Suprapubic skin (tissue), 4 donors: ENCODE data around the gene DOCK6. TPM values are rescaled to one million over a fixed set of nuclear protein-coding genes. Genes with fewer than 3 reads are reported as not detected.

ENCODE experiments used
- DNase-seq, 2 donors: peaks; one replicate each; pipeline ENCODE4 v3.0.0-alpha.2; 2019; ENCODE audit warnings: low spot score in 2 of 2
- H3K27ac ChIP-seq: fragments of 200-600 bp; sonication (generic); one replicate; pipeline ENCODE4 v1.5.1; 2019
- H3K27me3 ChIP-seq: fragments of 200-600 bp; sonication (generic); one replicate; pipeline ENCODE4 v1.5.1; 2019
- H3K36me3 ChIP-seq: fragments of 200-600 bp; sonication (generic); one replicate; pipeline ENCODE4 v1.5.1; 2019
- H3K4me1 ChIP-seq: fragments of 200-600 bp; sonication (generic); one replicate; pipeline ENCODE4 v1.5.1; 2019
- H3K4me3 ChIP-seq: fragments of 200-600 bp; sonication (generic); one replicate; pipeline ENCODE4 v1.5.1; 2019; ENCODE audit warnings: mild to moderate bottlenecking
- H3K9me3 ChIP-seq: fragments of 200-600 bp; sonication (generic); one replicate; pipeline ENCODE4 v1.5.1; 2019
- EP300 ChIP-seq: sonication (generic); formaldehyde crosslinking; IDR thresholded peaks from one replicate; pipeline ENCODE4 v1.6.1; 2017; ENCODE audit warnings: antibody characterized with exemption
- POLR2A ChIP-seq, 2 donors: fragments of 450-650 bp; IDR thresholded peaks; one replicate each; pipeline ENCODE4 v1.6.1; 2017; ENCODE audit warnings: antibody characterized with exemption in 2 of 2, mild to moderate bottlenecking in 2 of 2, moderate library complexity in 2 of 2
- POLR2AphosphoS5 ChIP-seq, 3 donors: sonication (generic); formaldehyde crosslinking; IDR thresholded peaks; one replicate each; pipeline ENCODE4 v1.6.1; 2017; ENCODE audit warnings: antibody characterized with exemption in 3 of 3
- WGBS: methylation state at CpG from one replicate; pipeline ENCODE4 v1.1.5; 2018; 5-methylcytosine and 5-hydroxymethylcytosine counted together
- total RNA-seq, 4 donors: library from RNA; depleted of rRNA; stranded (reverse); fragments of >200 nt; gene quantifications; one replicate each; pipeline ENCODE4 v1.1.0, GENCODE V29; 2016
- TF ChIP-seq, protein P1 (sequence below), 2 donors: fragments of 200-600 bp in 1 of 2; fragments of 450-650 bp in 1 of 2; sonication (generic) in 1 of 2; IDR thresholded peaks; one replicate each; pipeline ENCODE4 v1.5.1; 2016 to 2019; ENCODE audit warnings: antibody characterized with exemption in 2 of 2, mild to moderate bottlenecking in 1 of 2, moderate library complexity in 1 of 2

The DOCK6 gene
- total RNA-seq, 4 donors from 2014 or later = 69.7 to 188 (median 98.3) TPM

DNA sequence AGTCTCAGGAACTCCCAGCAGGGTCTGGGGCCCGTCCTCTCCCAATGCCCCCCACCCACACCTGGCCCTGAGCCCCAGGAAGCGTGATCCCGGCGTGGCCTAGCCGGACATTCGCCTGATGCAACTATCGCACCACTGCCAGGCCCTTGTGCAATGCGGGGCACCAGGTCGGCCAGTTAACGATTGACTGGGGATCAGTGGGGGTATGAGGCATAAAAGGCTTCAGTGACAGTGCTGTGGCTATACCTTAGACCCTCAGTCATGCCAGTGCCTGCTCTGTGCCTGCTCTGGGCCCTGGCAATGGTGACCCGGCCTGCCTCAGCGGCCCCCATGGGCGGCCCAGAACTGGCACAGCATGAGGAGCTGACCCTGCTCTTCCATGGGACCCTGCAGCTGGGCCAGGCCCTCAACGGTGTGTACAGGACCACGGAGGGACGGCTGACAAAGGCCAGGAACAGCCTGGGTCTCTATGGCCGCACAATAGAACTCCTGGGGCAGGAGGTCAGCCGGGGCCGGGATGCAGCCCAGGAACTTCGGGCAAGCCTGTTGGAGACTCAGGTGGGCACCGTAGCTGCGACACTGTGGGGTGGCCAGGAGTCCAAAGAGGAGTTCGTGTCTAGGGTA is 22.8 kb downstream of the DOCK6 start, which contains the start of gene ANGPTL8:
Gene ANGPTL8 (plus strand): TSS at position 243 of the 624 bp plus-strand sequence. CDS start 19 bp downstream, at position 262.
- peaks cover 82% of the 10 kb centered on the region for H3K36me3 ChIP-seq
- TF ChIP-seq POLR2A (IDR thresholded peaks at IDR 0.05) (no peak), POLR2AphosphoS5 (IDR thresholded peaks at IDR 0.05) (no peak), EP300 (no peak)
- TF ChIP-seq, protein P1, sequence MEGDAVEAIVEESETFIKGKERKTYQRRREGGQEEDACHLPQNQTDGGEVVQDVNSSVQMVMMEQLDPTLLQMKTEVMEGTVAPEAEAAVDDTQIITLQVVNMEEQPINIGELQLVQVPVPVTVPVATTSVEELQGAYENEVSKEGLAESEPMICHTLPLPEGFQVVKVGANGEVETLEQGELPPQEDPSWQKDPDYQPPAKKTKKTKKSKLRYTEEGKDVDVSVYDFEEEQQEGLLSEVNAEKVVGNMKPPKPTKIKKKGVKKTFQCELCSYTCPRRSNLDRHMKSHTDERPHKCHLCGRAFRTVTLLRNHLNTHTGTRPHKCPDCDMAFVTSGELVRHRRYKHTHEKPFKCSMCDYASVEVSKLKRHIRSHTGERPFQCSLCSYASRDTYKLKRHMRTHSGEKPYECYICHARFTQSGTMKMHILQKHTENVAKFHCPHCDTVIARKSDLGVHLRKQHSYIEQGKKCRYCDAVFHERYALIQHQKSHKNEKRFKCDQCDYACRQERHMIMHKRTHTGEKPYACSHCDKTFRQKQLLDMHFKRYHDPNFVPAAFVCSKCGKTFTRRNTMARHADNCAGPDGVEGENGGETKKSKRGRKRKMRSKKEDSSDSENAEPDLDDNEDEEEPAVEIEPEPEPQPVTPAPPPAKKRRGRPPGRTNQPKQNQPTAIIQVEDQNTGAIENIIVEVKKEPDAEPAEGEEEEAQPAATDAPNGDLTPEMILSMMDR (IDR thresholded peaks at IDR 0.05) = no peak
- no peak for DNase-seq
- H3K4me3 ChIP-seq = no peak within 1 kb of the TSS
- 95% methylated on average over 20 of the region's 23 CpGs for WGBS
- H3K27ac ChIP-seq = no peak within 1 kb of the TSS
- no peaks in the 10 kb centered on the region for H3K27me3 ChIP-seq
- H3K4me1 ChIP-seq = peaks cover 7% of the 10 kb centered on the region
- H3K9me3 ChIP-seq = no peaks in the 10 kb centered on the region

DNA sequence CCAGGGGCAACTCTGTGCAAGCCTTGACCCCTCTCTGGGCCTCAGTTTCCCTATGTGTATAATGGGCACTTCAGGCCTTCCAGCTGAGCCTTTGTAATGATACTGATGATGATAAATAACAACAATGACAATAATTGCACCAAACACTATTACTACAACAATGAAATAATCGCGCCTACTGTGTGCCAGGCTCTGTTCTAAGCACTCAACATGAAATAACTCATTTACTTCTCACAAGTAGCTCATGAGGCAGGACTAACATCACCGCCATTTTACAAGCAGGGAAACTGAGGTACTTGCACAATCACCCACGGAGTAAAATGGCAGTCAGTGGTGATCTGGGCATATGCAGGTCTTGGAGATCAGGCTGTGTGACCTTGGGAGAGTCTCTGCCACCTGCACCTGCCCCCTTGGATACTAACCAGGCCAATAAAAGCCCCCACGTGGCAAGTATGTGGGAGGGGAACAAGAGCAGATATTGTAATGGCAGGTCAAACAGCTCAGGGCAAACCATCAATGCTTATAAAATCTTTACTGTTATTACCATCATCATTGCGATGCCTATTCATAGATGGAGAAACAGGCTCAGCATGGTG is 23.4 kb downstream of the DOCK6 start:
- Histone ChIP-seq H3K9me3 (no peaks in the 10 kb centered on the region), H3K27me3 (no peaks in the 10 kb centered on the region), H3K4me3 (no peak overlapping the region), H3K36me3 (peaks cover 82% of the 10 kb centered on the region), H3K27ac (no peak overlapping the region), H3K4me1 (peaks cover 5% of the 10 kb centered on the region)
- no peak for DNase-seq
- WGBS = 93% methylated on average over 6 of the region's 6 CpGs
- TF ChIP-seq POLR2AphosphoS5 (IDR thresholded peaks at IDR 0.05) (no peak), POLR2A (IDR thresholded peaks at IDR 0.05) (no peak), EP300 (no peak)
- TF ChIP-seq, protein P1 (IDR thresholded peaks at IDR 0.05) = no peak

DNA sequence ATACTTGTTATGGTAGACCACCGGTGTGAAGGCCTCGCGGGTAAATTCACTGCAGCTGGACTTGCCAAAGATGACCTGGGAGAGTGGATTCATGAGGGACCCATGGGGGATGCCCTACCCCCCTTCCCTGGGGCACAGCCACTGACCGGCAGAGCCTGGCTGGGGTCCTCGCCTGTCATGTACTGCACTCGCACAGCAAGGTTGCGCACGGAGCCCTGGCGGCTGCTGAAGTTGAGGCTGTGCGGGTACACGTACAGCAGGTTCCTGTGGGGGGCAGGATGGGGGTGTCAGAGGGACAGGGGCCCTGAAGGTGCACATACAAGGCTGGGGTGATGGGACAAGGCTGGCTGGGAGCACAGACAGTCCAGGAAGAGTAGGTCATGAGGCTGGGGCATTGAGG is 24.3 kb downstream of the DOCK6 start:
- Histone ChIP-seq H3K27ac (no peak overlapping the region), H3K9me3 (no peaks in the 10 kb centered on the region), H3K36me3 (peaks cover 88% of the 10 kb centered on the region), H3K4me3 (no peak overlapping the region), H3K4me1 (no peaks in the 10 kb centered on the region), H3K27me3 (no peaks in the 10 kb centered on the region)
- TF ChIP-seq, protein P1 (IDR thresholded peaks at IDR 0.05) = no peak
- TF ChIP-seq POLR2A (IDR thresholded peaks at IDR 0.05) (no peak), EP300 (no peak), POLR2AphosphoS5 (IDR thresholded peaks at IDR 0.05) (no peak)
- 90% methylated on average over 9 of the region's 11 CpGs for WGBS
- no peak for DNase-seq

DNA sequence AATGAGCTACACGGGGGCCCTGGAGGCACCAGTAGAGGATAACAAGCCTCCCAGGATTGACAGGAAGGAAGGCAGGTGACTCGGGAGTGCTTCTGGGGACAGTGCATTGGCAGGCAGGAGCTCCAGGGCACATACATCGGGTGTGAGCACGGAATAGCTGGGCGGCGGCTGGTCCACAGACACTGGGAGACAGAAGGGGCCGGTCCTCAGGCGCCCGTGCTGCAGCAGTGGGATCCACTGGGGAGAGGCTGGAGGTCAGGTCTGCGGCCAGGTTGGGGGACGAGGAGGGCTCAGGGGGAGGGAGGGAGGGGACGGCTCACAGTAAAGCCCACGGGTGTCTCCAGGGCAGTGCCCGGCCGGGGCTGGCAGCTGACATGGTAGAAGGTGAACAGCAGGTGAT is 25.0 kb downstream of the DOCK6 start:
- Histone ChIP-seq H3K36me3 (peaks cover 89% of the 10 kb centered on the region), H3K9me3 (no peaks in the 10 kb centered on the region), H3K4me3 (no peak overlapping the region), H3K4me1 (no peaks in the 10 kb centered on the region), H3K27me3 (no peaks in the 10 kb centered on the region), H3K27ac (no peak overlapping the region)
- DNase-seq = no peak
- TF ChIP-seq, protein P1 (IDR thresholded peaks at IDR 0.05) = no peak
- TF ChIP-seq EP300 (no peak), POLR2AphosphoS5 (IDR thresholded peaks at IDR 0.05) (no peak), POLR2A (IDR thresholded peaks at IDR 0.05) (no peak)
- WGBS = 84% methylated on average over 15 of the region's 15 CpGs
